Ovary (tissue), 9 donors: Measurements from ENCODE around the gene MS4A4E. TPM values are rescaled to one million over a fixed set of nuclear protein-coding genes. Genes with fewer than 3 reads are reported as not detected.
A peak's percentile ranks its signal among the peaks of the same experiment; 100 is the strongest.

Source experiments
- DNase-seq, 5 donors: peaks; one replicate each; pipeline ENCODE4 v3.0.0-alpha.2; 2019 to 2020
- H3K27ac ChIP-seq, 2 donors: fragments of 200-600 bp; one replicate each; pipeline versions ENCODE4 v1.5.1 to v1.8.0; 2019 to 2022
- H3K27me3 ChIP-seq: fragments of 200-600 bp; one replicate; pipeline ENCODE4 v1.8.0; 2022
- H3K36me3 ChIP-seq: fragments of 200-600 bp; sonication (generic); one replicate; pipeline ENCODE4 v1.5.1; 2019
- H3K4me1 ChIP-seq: one replicate; pipeline ENCODE4 v1.8.1; 2013; ENCODE audit warnings: mild to moderate bottlenecking, moderate library complexity; ENCODE audit not compliant: insufficient read depth
- H3K4me3 ChIP-seq: fragments of 200-600 bp; sonication (generic); one replicate; pipeline ENCODE4 v1.5.1; 2017
- H3K9me3 ChIP-seq, 2 donors: fragments of 200-600 bp in 1 of 2; sonication (generic) in 1 of 2; one replicate each; pipeline versions ENCODE4 v1.5.1 to v1.8.1; 2013 to 2019; ENCODE audit warnings: mild to moderate bottlenecking in 1 of 2, moderate library complexity in 1 of 2
- EP300 ChIP-seq: sonication (generic); formaldehyde crosslinking; IDR thresholded peaks from one replicate; pipeline ENCODE4 v1.6.1; 2017; ENCODE audit warnings: antibody characterized with exemption
- POLR2A ChIP-seq: fragments of 450-650 bp; IDR thresholded peaks from one replicate; pipeline ENCODE4 v1.6.1; 2017; ENCODE audit warnings: antibody characterized with exemption, mild to moderate bottlenecking, moderate library complexity
- WGBS, 3 donors: extraction: QIAGEN DNeasy Blood & Tissue Kit in 1 of 3; methylation state at CpG; one replicate each; pipeline versions ENCODE4 v1.1.5 to v1.1.7; 2013 to 2017; 5-methylcytosine and 5-hydroxymethylcytosine counted together
- intact Hi-C, 4 donors: fragments of 100-400 bp; cut with DNase I; formaldehyde crosslinking; loops; one replicate each; pipeline versions ENCODE4 v1.11.0 to v1.15.1; 2022 to 2023
- polyA plus RNA-seq, 2 donors: library from polyadenylated mRNA; stranded (reverse); fragments of 200-250 nt in 1 of 2; fragments of 350-450 nt in 1 of 2; fragmentation: Illumina TruSeq in 1 of 2; extraction: RNeasy Lipid Tissue Mini Kit (QIAGEN cat#74804) in 1 of 2; gene quantifications; one replicate each; pipeline ENCODE4 v1.2.3, GENCODE V29; 2013 to 2014
- total RNA-seq, 7 donors: library from RNA; depleted of rRNA in 2 of 7; stranded (reverse); fragments of >200 nt in 2 of 7; fragmentation: NEBNext Ultra II Directional in 3 of 7; extraction: Animal tissue kit (Norgen Biotek cat#: 25700) in 3 of 7; gene quantifications; one replicate each; pipeline versions ENCODE4 v1.1.0 to v1.2.4, GENCODE V29; 2016 to 2023
- TF ChIP-seq, protein P1 (sequence below), 3 donors: fragments of 450-650 bp in 2 of 3; fragments of 200-600 bp in 1 of 3; IDR thresholded peaks; one replicate each; pipeline versions ENCODE4 v1.5.1 to v1.8.0; 2016 to 2022; ENCODE audit warnings: antibody characterized with exemption in 3 of 3, mild to moderate bottlenecking in 1 of 3
- donor health status: DM: no; HTN: no; CAD: no; lungs with moderate emphysema.
- donor health status: DM: no; HTN: no; CAD: no.
- donor health status: Bipolar disorder and iron deficiency.
- donor health status: DM: yes; HTN: yes; CAD: no.
- donor health status: DM: no; HTN: no; CAD: no.
- donor health status: DM: yes; HTN: yes; CAD: no.

MS4A4E gene
- total and polyA plus RNA-seq, 9 donors = 0.27 to 1.3 (median 0.71) TPM

- DNase-seq = no peak
- no peak overlapping the region for H3K27ac ChIP-seq
- intact Hi-C loops = no loop called here
Measured at GRCh38 chr11:60252213-60253108, 9.5 kb upstream of the MS4A4E start.

GRCh38 chr11:60251485-60252212 is 8.7 kb upstream of the MS4A4E start:
- H3K27ac ChIP-seq = no peak overlapping the region
- no peak for TF ChIP-seq POLR2A
- TF ChIP-seq, protein P1, sequence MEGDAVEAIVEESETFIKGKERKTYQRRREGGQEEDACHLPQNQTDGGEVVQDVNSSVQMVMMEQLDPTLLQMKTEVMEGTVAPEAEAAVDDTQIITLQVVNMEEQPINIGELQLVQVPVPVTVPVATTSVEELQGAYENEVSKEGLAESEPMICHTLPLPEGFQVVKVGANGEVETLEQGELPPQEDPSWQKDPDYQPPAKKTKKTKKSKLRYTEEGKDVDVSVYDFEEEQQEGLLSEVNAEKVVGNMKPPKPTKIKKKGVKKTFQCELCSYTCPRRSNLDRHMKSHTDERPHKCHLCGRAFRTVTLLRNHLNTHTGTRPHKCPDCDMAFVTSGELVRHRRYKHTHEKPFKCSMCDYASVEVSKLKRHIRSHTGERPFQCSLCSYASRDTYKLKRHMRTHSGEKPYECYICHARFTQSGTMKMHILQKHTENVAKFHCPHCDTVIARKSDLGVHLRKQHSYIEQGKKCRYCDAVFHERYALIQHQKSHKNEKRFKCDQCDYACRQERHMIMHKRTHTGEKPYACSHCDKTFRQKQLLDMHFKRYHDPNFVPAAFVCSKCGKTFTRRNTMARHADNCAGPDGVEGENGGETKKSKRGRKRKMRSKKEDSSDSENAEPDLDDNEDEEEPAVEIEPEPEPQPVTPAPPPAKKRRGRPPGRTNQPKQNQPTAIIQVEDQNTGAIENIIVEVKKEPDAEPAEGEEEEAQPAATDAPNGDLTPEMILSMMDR (IDR thresholded peaks at IDR 0.05) = peak; percentile 17 to 57 (median 25)
- H3K27me3 ChIP-seq = no peaks in the 10 kb centered on the region
- intact Hi-C loops = no loop called here
- no peak for DNase-seq
- 37 to 41% (median 40%) methylated on average over 6 of the region's 6 CpGs for WGBS, 3 donors
- H3K4me1 ChIP-seq = peaks cover 6% of the 10 kb centered on the region
- H3K4me3 ChIP-seq = no peak overlapping the region
- no peaks in the 10 kb centered on the region for H3K9me3 ChIP-seq
- H3K36me3 ChIP-seq = no peaks in the 10 kb centered on the region

More at GRCh38 chr11:60252213-60253108, 9.5 kb upstream of the MS4A4E start:
- no peaks in the 10 kb centered on the region for H3K36me3 ChIP-seq
- H3K4me3 ChIP-seq = no peak overlapping the region
- no peaks in the 10 kb centered on the region for H3K9me3 ChIP-seq
- TF ChIP-seq EP300 (no peak), POLR2A (no peak)
- TF ChIP-seq, protein P1 (IDR thresholded peaks at IDR 0.05) = no peak
- no peaks in the 10 kb centered on the region for H3K27me3 ChIP-seq
- peaks cover 6% of the 10 kb centered on the region for H3K4me1 ChIP-seq
- 56 to 70% (median 57%) methylated on average over 2 of the region's 2 CpGs for WGBS, 3 donors

- Histone ChIP-seq H3K36me3 (no peaks in the 10 kb centered on the region), H3K27me3 (no peaks in the 10 kb centered on the region), H3K9me3 (no peaks in the 10 kb centered on the region), H3K4me1 (no peaks in the 10 kb centered on the region), H3K4me3 (no peak overlapping the region), H3K27ac (no peak overlapping the region)
- 84 to 94% (median 90%) methylated on average over 3 of the region's 3 CpGs for WGBS, 3 donors
- no peak for DNase-seq
- TF ChIP-seq, protein P1 (IDR thresholded peaks at IDR 0.05) = no peak
- TF ChIP-seq POLR2A (no peak), EP300 (no peak)
- intact Hi-C loops = no loop called here
Measured at GRCh38 chr11:60241786-60242185, 1.2 kb downstream of the MS4A4E start.

DNA sequence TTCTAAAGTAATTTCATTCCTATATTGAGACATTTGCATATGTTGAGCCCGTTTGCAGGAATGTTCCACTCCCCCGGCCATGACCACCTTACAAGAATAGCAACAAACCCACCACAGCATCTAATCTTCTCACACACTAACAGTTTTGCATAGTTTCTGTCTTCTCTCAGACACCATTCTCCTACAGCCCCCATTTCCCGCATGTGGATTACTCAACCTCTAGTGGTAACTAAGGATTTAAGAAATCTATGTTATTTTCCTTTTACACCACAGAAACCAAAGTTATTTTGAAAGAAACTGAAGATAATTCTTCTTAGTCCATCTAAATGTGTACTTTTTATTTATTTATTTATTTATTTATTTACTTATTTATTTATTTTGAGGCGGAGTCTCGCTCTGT is 2.3 kb downstream of the MS4A4E start:
- no peaks in the 10 kb centered on the region for H3K27me3 ChIP-seq
- no peaks in the 10 kb centered on the region for H3K4me1 ChIP-seq
- H3K36me3 ChIP-seq = no peaks in the 10 kb centered on the region
- TF ChIP-seq, protein P1 (IDR thresholded peaks at IDR 0.05) = no peak
- TF ChIP-seq EP300 (no peak), POLR2A (no peak)
- 78 to 82% (median 80%) methylated on average over 5 of the region's 5 CpGs for WGBS, 3 donors
- no peak overlapping the region for H3K27ac ChIP-seq
- no peak overlapping the region for H3K4me3 ChIP-seq
- no peak for DNase-seq
- no peaks in the 10 kb centered on the region for H3K9me3 ChIP-seq
- intact Hi-C loops = no loop called here
